ENCODE results near the gene ARSI.

Gene ARSI

DNA sequence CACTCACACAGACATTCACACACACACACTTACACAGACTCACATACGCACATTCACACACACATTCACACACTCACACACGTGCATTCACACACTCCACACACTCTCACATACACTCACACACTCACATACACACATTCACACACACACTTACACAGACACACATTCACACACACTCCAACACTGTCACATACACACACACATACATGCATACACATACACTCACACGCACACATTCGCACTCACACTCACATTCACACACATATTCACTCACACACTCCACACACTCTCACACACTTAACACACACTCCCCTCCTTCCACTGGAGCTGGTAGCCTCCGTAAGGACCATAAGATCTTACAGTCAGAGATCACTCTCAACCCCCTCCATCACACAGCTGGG is 39.3 kb downstream of the ARSI start:
- TF ChIP-seq, protein P1, sequence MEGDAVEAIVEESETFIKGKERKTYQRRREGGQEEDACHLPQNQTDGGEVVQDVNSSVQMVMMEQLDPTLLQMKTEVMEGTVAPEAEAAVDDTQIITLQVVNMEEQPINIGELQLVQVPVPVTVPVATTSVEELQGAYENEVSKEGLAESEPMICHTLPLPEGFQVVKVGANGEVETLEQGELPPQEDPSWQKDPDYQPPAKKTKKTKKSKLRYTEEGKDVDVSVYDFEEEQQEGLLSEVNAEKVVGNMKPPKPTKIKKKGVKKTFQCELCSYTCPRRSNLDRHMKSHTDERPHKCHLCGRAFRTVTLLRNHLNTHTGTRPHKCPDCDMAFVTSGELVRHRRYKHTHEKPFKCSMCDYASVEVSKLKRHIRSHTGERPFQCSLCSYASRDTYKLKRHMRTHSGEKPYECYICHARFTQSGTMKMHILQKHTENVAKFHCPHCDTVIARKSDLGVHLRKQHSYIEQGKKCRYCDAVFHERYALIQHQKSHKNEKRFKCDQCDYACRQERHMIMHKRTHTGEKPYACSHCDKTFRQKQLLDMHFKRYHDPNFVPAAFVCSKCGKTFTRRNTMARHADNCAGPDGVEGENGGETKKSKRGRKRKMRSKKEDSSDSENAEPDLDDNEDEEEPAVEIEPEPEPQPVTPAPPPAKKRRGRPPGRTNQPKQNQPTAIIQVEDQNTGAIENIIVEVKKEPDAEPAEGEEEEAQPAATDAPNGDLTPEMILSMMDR (IDR thresholded peaks at IDR 0.05; ENCODE audit: poor library complexity, severe bottlenecking) = no peak
- H3K27ac ChIP-seq (ENCODE audit: poor library complexity, severe bottlenecking) = peak overlapping the region; percentile 50
- H3K36me3 ChIP-seq (ENCODE audit: low read depth) = no peaks in the 10 kb centered on the region
- peaks cover 12% of the 10 kb centered on the region for H3K4me1 ChIP-seq (ENCODE audit: insufficient read depth, poor library complexity, severe bottlenecking)
- ATAC-seq (ENCODE audit: low read depth) (no peak), DNase-seq (ENCODE audit: low spot score) (no peak)
- no peaks in the 10 kb centered on the region for H3K27me3 ChIP-seq (ENCODE audit: insufficient read depth, poor library complexity, severe bottlenecking)
- H3K4me3 ChIP-seq (ENCODE audit: severe bottlenecking) = no peak overlapping the region
- H3K9me3 ChIP-seq (ENCODE audit: severe bottlenecking) = no peaks in the 10 kb centered on the region

DNA sequence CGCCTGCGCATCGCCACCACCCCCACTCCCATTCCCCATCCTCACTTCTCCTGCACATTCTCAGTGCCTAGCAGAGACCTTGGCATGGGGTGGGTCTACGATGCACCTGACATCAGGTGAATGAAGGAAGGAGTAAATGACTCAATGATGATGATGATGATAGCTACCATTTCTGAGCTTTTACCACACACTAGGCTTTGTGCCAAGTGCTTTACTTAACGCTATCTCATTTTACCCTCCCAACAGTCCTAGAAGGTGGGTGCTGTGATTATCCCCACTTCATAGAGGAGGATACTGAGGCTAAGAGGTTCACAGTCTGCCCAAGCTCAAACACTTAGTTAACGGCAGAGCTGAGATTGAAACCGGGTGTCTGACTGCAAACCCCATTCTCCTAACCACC is 40.2 kb downstream of the ARSI start:
- no peak for ATAC-seq (ENCODE audit: low read depth)
- Histone ChIP-seq H3K27ac (ENCODE audit: poor library complexity, severe bottlenecking) (no peak overlapping the region), H3K4me3 (ENCODE audit: severe bottlenecking) (no peak overlapping the region), H3K27me3 (ENCODE audit: insufficient read depth, poor library complexity, severe bottlenecking) (no peaks in the 10 kb centered on the region), H3K4me1 (ENCODE audit: insufficient read depth, poor library complexity, severe bottlenecking) (peaks cover 12% of the 10 kb centered on the region), H3K9me3 (ENCODE audit: severe bottlenecking) (no peaks in the 10 kb centered on the region), H3K36me3 (ENCODE audit: low read depth) (no peaks in the 10 kb centered on the region)
- no peak for DNase-seq (ENCODE audit: low spot score)
- TF ChIP-seq, protein P1 (IDR thresholded peaks at IDR 0.05; ENCODE audit: poor library complexity, severe bottlenecking) = no peak

DNA sequence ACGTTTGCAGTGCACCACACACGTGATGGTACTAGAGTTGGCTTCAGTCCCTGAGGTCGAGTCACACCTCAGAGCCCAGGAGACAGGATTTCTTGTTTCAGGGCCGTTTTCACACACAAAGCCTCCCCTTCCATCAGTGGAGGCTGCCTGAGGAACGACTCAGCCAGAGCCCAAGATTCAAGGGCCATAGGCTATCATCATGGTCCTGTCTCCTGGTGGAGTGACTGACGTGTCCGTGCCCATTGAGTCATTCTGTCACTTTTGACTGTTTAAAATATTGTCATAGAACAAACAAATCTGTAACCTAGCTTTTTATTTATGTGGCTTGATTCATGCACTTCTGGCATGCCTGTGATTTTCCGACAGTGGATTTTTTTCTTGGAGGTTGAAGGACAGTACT is 41.5 kb downstream of the ARSI start:
- H3K9me3 ChIP-seq (ENCODE audit: severe bottlenecking) = no peaks in the 10 kb centered on the region
- no peaks in the 10 kb centered on the region for H3K27me3 ChIP-seq (ENCODE audit: insufficient read depth, poor library complexity, severe bottlenecking)
- no peak for DNase-seq (ENCODE audit: low spot score)
- no peak overlapping the region for H3K27ac ChIP-seq (ENCODE audit: poor library complexity, severe bottlenecking)
- H3K4me3 ChIP-seq (ENCODE audit: severe bottlenecking) = no peak overlapping the region
- H3K4me1 ChIP-seq (ENCODE audit: insufficient read depth, poor library complexity, severe bottlenecking) = peaks cover 12% of the 10 kb centered on the region
- H3K36me3 ChIP-seq (ENCODE audit: low read depth) = no peaks in the 10 kb centered on the region
- ATAC-seq (ENCODE audit: low read depth) = no peak
- TF ChIP-seq, protein P1 (IDR thresholded peaks at IDR 0.05; ENCODE audit: poor library complexity, severe bottlenecking) = no peak

DNA sequence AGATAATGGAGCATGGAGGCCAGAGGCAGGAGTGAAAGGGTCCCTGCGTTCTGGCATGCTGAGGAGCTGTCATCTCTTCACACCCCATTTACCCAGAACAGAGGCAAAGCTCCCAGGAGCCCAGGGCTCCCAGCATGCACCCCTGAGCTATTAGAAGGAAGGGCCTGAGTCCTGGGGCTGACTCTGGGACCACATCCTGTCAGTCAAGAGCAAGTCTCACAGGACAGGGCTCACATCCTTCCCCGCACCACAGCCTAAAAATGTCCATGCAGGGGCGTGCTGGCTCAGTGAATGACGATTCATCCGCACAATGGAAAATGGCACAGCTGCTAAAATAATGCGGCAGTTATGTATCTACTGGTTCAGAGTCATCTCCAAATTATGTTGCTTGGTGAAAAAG is 44.6 kb downstream of the ARSI start:
- H3K27me3 ChIP-seq (ENCODE audit: insufficient read depth, poor library complexity, severe bottlenecking) = no peaks in the 10 kb centered on the region
- no peak; the same call in 2 of the 3 replicates for ATAC-seq (ENCODE audit: low read depth)

DNA sequence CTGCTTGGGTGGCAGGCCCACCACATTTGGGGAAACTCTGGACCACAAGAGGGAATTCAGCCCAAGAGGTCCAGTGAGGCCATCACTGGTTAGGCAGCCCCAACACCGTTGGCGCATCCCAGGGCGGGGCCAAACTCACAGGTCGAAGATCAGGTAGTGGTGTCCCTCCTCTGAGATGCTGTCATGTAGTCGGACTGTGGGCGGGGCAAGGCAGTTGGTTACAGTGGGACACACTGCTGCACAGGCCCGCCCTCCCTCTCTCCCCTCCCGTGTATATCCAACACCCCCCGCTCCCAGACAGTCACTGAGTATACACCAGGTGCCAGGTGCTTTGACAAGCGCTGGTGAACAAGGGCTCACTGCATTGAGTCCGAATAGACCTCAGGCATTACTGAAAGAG is 45.3 kb downstream of the ARSI start:
- Histone ChIP-seq H3K27me3 (ENCODE audit: insufficient read depth, poor library complexity, severe bottlenecking) (no peaks in the 10 kb centered on the region), H3K4me3 (ENCODE audit: severe bottlenecking) (no peak overlapping the region), H3K36me3 (ENCODE audit: low read depth) (no peaks in the 10 kb centered on the region), H3K27ac (ENCODE audit: poor library complexity, severe bottlenecking) (no peak overlapping the region), H3K9me3 (ENCODE audit: severe bottlenecking) (no peaks in the 10 kb centered on the region), H3K4me1 (ENCODE audit: insufficient read depth, poor library complexity, severe bottlenecking) (no peaks in the 10 kb centered on the region)
- ATAC-seq (ENCODE audit: low read depth) (no peak), DNase-seq (ENCODE audit: low spot score) (peak; percentile 74)
- TF ChIP-seq, protein P1 (IDR thresholded peaks at IDR 0.05; ENCODE audit: poor library complexity, severe bottlenecking) = no peak

More for the DNA sequence above, 44.6 kb downstream of the ARSI start:
- no peak overlapping the region for H3K27ac ChIP-seq (ENCODE audit: poor library complexity, severe bottlenecking)
- H3K4me1 ChIP-seq (ENCODE audit: insufficient read depth, poor library complexity, severe bottlenecking) = no peaks in the 10 kb centered on the region
- no peak for DNase-seq (ENCODE audit: low spot score)
- TF ChIP-seq, protein P1 (IDR thresholded peaks at IDR 0.05; ENCODE audit: poor library complexity, severe bottlenecking) = no peak
- H3K4me3 ChIP-seq (ENCODE audit: severe bottlenecking) = no peak overlapping the region
- H3K36me3 ChIP-seq (ENCODE audit: low read depth) = no peaks in the 10 kb centered on the region
- no peaks in the 10 kb centered on the region for H3K9me3 ChIP-seq (ENCODE audit: severe bottlenecking)
